Breast epithelium (tissue), 3 donors: ENCODE data around the gene RAI1.

ENCODE experiments used
- POLR2A ChIP-seq: fragments of 450-650 bp; IDR thresholded peaks from one replicate; pipeline ENCODE4 v1.6.1; 2016; ENCODE audit warnings: antibody characterized with exemption, mild to moderate bottlenecking, moderate library complexity
- TF ChIP-seq, protein P1 (sequence below), 3 donors: fragments of 450-650 bp; IDR thresholded peaks; one replicate each; pipeline ENCODE4 v1.5.1; 2016 to 2017; ENCODE audit warnings: antibody characterized with exemption in 3 of 3, mild to moderate bottlenecking in 3 of 3, moderate library complexity in 3 of 3

DNA sequence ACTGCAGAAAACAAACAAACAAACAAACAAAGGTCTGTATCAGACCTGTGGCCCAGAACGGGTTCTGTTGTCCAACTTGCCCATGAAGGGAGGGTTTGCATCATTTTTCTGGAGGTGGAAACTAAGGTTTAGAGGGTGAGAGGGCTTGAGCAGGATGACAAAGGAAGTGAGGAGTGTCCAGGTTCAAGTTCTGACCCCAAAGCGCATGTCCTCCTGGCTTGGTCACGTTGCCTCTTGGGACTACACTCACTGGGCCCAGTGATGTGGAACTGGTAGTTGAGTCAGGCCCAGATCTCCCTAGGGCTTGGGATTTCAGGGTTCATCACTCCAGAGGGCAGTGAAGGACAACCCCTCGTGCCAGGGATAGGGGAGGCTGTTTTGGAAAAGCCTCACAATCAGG, 153.7 kb downstream of the RAI1 start:
- TF ChIP-seq, protein P1, sequence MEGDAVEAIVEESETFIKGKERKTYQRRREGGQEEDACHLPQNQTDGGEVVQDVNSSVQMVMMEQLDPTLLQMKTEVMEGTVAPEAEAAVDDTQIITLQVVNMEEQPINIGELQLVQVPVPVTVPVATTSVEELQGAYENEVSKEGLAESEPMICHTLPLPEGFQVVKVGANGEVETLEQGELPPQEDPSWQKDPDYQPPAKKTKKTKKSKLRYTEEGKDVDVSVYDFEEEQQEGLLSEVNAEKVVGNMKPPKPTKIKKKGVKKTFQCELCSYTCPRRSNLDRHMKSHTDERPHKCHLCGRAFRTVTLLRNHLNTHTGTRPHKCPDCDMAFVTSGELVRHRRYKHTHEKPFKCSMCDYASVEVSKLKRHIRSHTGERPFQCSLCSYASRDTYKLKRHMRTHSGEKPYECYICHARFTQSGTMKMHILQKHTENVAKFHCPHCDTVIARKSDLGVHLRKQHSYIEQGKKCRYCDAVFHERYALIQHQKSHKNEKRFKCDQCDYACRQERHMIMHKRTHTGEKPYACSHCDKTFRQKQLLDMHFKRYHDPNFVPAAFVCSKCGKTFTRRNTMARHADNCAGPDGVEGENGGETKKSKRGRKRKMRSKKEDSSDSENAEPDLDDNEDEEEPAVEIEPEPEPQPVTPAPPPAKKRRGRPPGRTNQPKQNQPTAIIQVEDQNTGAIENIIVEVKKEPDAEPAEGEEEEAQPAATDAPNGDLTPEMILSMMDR (IDR thresholded peaks at IDR 0.05), result no peak
- TF ChIP-seq POLR2A, result no peak
